SK-N-MC (cell line): ENCODE measurements around the gene DPAGT1.

ENCODE experiments used
- DNase-seq: peaks from one replicate; pipeline ENCODE4 v3.0.0-alpha.2; 2011; ENCODE audit warnings: low read depth, low spot score
- H3K27ac ChIP-seq: fragments of 200-600 bp; sonication (generic); 2 replicates; pipeline ENCODE4 v1.5.1; 2016; ENCODE audit warnings: mixed run types
- H3K36me3 ChIP-seq: fragments of 200-600 bp; sonication (generic); 2 replicates; pipeline ENCODE4 v1.6.1; 2017; ENCODE audit warnings: antibody characterized with exemption, low read length, mixed read lengths; ENCODE audit not compliant: insufficient read depth
- H3K4me3 ChIP-seq: fragments of 200-600 bp; sonication (generic); 2 replicates; pipeline ENCODE4 v1.5.1; 2016
- H3K9ac ChIP-seq: fragments of 200-600 bp; sonication (generic); 2 replicates; pipeline ENCODE4 v1.8.0; 2017; ENCODE audit warnings: mixed run types, mixed read lengths; ENCODE audit not compliant: insufficient read length
- H3K9me3 ChIP-seq: fragments of 200-600 bp; sonication (generic); 2 replicates; pipeline ENCODE4 v1.6.1; 2017; ENCODE audit warnings: low read depth, mild to moderate bottlenecking, antibody characterized with exemption, low read length, moderate library complexity, mixed read lengths
- EZH2 ChIP-seq: fragments of 200-600 bp; sonication (generic); IDR thresholded peaks from one replicate; pipeline ENCODE4 v1.6.1; 2017; ENCODE audit warnings: antibody characterized with exemption
- FOXP2 ChIP-seq: optimal IDR thresholded peaks from 2 replicates; pipeline ENCODE3; 2011; ENCODE audit warnings: mild to moderate bottlenecking, moderate library complexity; ENCODE audit not compliant: insufficient read depth; ENCODE audit errors: extremely low read length, control extremely low read depth
- POLR2AphosphoS5 ChIP-seq: IDR thresholded peaks from 2 replicates; pipeline ENCODE4 v1.6.1; 2012; ENCODE audit warnings: mild to moderate bottlenecking, low read depth, low read length, borderline replicate concordance

Gene DPAGT1

DNA sequence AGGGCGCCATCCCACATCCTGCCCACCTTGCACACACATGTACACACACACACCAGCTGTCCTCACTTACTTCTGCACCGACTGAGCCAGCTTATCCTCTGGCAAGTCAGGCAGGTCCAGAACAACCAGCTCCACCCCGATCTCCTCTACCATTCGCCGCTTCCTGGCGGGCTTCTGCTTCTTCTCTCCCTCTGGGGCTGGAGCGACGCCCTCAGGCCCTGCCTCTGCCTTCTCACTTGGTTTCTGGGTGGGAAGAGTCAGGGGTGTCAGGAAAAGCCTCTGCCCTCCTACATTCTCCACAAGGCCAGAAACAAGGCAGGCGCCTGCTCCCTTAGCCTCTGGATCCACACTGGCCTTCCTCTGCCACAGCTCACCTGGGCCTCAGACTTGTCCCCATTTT lies 53.0 kb downstream of the DPAGT1 start:
- Histone ChIP-seq H3K27ac (no peak overlapping the region), H3K36me3 (peaks cover 71% of the 10 kb centered on the region), H3K9ac (no peak overlapping the region), H3K9me3 (no peaks in the 10 kb centered on the region), H3K4me3 (no peak overlapping the region)
- no peak for DNase-seq
- no peak for TF ChIP-seq POLR2AphosphoS5
- no peak for TF ChIP-seq EZH2
- no peak for TF ChIP-seq FOXP2

DNA sequence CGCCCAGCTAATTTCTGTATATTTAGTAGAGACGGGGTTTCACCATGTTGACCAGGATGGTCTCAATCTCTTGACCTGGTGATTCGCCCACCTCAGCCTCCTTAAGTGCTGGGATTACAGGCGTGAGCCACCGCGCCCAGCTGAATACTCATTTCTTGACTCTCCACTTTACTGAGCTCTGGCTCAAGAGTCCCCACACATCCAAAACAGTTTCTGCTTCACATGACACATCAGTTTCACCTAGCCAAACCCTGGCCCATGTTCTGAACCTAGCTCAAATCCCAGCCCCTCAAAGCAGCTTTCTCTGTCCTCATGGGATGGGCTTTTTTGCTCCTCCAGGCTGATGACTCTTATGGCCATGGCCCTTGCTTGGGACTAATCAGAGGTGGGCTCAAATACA lies 54.4 kb downstream of the DPAGT1 start:
- no peak for DNase-seq
- TF ChIP-seq FOXP2: no peak
- TF ChIP-seq EZH2: no peak
- TF ChIP-seq POLR2AphosphoS5: no peak
- Histone ChIP-seq H3K9me3 (no peaks in the 10 kb centered on the region), H3K4me3 (no peak overlapping the region), H3K36me3 (peaks cover 56% of the 10 kb centered on the region), H3K9ac (no peak overlapping the region), H3K27ac (no peak overlapping the region)
